Activated CD4-positive, alpha-beta T cell treated with anti-CD3 and anti-CD28 coated beads for 24 hours (primary cell): ENCODE results near the gene UNC5B.

Experiments used
- DNase-seq, 2 donors: peaks; one replicate each; pipeline ENCODE4 v3.0.0-alpha.2; 2020; ENCODE audit warnings: low read depth in 2 of 2

Gene UNC5B

GRCh38 chr10:71343392-71343773 lies 131.0 kb downstream of the UNC5B start:
- DNase-seq = no peak

GRCh38 chr10:71344154-71344925 lies 132.0 kb downstream of the UNC5B start:
- DNase-seq = no peak

GRCh38 chr10:71344993-71345480 lies 132.7 kb downstream of the UNC5B start:
- no peak for DNase-seq

- no peak for DNase-seq
Measured at GRCh38 chr10:71345694-71346093, 133.3 kb downstream of the UNC5B start.

GRCh38 chr10:71346731-71347130 lies 134.4 kb downstream of the UNC5B start:
- no peak for DNase-seq

- DNase-seq = no peak
Measured at GRCh38 chr10:71347587-71348395, 135.4 kb downstream of the UNC5B start.

- DNase-seq = no peak
Measured at GRCh38 chr10:71348850-71349249, 136.5 kb downstream of the UNC5B start.

- DNase-seq = no peak
Measured at GRCh38 chr10:71349406-71349805, 137.0 kb downstream of the UNC5B start.

GRCh38 chr10:71351087-71351486 lies 138.7 kb downstream of the UNC5B start:
- DNase-seq = no peak

GRCh38 chr10:71351628-71352319 lies 139.4 kb downstream of the UNC5B start:
- DNase-seq = no peak
